DND-41 (cell line): ENCODE results near the gene CEMP1.

ENCODE experiments used
- ATAC-seq: fragments of 200-7000 bp; cut with Tn5 transposase; 3 replicates; pipeline ENCODE4 v1.9.1; 2021; ENCODE audit warnings: low read depth; ENCODE audit not compliant: insufficient read depth
- DNase-seq: peaks from one replicate; pipeline ENCODE4 v3.0.0-alpha.2; 2020
- H2AFZ ChIP-seq: 2 replicates; pipeline ENCODE4 v1.6.0; 2012; ENCODE audit warnings: low read depth, low read length
- H3K27ac ChIP-seq: 2 replicates; pipeline ENCODE4 v1.5.1; 2012; ENCODE audit warnings: low read length, inconsistent platforms
- H3K27me3 ChIP-seq: fragments of 200-600 bp; sonication (generic); 2 replicates; pipeline ENCODE4 v1.6.0; 2012; ENCODE audit warnings: low read length, mild to moderate bottlenecking, inconsistent platforms; ENCODE audit not compliant: insufficient read depth, poor library complexity
- H3K36me3 ChIP-seq: 2 replicates; pipeline ENCODE4 v1.5.1; 2012; ENCODE audit warnings: low read length, inconsistent platforms; ENCODE audit not compliant: insufficient read depth
- H3K4me1 ChIP-seq: 2 replicates; pipeline ENCODE4 v1.5.1; 2012; ENCODE audit warnings: mild to moderate bottlenecking, low read length; ENCODE audit not compliant: insufficient read depth
- H3K4me2 ChIP-seq: 2 replicates; pipeline ENCODE4 v1.6.0; 2012; ENCODE audit warnings: mild to moderate bottlenecking, moderate library complexity, low read length, inconsistent platforms; ENCODE audit not compliant: insufficient read depth
- H3K4me3 ChIP-seq, 2 experiments: fragments of 200-600 bp in 1 of 2; shearing (Covaris generic) in 1 of 2; 2 replicates each; pipeline ENCODE4 v1.5.1; 2012 to 2016; ENCODE audit warnings: inconsistent platforms in 2 of 2, low read length in 2 of 2, mild to moderate bottlenecking in 2 of 2, low read depth in 1 of 2, moderate library complexity in 1 of 2
- H3K79me2 ChIP-seq: 2 replicates; pipeline ENCODE4 v1.6.0; 2012; ENCODE audit warnings: low read length, inconsistent platforms; ENCODE audit not compliant: insufficient read depth
- H3K9ac ChIP-seq: 2 replicates; pipeline ENCODE4 v1.6.0; 2012; ENCODE audit warnings: low read depth, mild to moderate bottlenecking, inconsistent platforms, low read length, moderate library complexity
- H3K9me3 ChIP-seq: 2 replicates; pipeline ENCODE4 v1.5.1; 2012; ENCODE audit warnings: low read length, moderate library complexity, mild to moderate bottlenecking, inconsistent platforms; ENCODE audit not compliant: insufficient read depth, severe bottlenecking
- H4K20me1 ChIP-seq: 2 replicates; pipeline ENCODE4 v1.6.0; 2012; ENCODE audit warnings: low read length; ENCODE audit not compliant: insufficient read depth
- CTCF ChIP-seq: IDR thresholded peaks from 2 replicates; pipeline ENCODE4 v1.5.1; 2012; ENCODE audit warnings: borderline replicate concordance, low read length, moderate library complexity, mild to moderate bottlenecking; ENCODE audit not compliant: poor library complexity, severe bottlenecking; ENCODE audit errors: extremely low read depth
- EZH2 ChIP-seq: IDR thresholded peaks from 3 replicates; pipeline ENCODE4 v1.6.1; 2012; ENCODE audit warnings: borderline replicate concordance, low read depth, mild to moderate bottlenecking, moderate library complexity, low read length, inconsistent platforms; ENCODE audit not compliant: severe bottlenecking

CEMP1 gene

GRCh38 chr16:2527784-2528100 is 3.5 kb downstream of the CEMP1 start:
- H3K27ac ChIP-seq = no peak overlapping the region
- TF ChIP-seq EZH2 = no peak
- TF ChIP-seq CTCF = no peak
- ATAC-seq = no peak
- peaks cover 65% of the 10 kb centered on the region for H3K36me3 ChIP-seq
- DNase-seq = no peak
- no peak overlapping the region for H3K4me2 ChIP-seq
- H3K4me1 ChIP-seq = peaks cover 26% of the 10 kb centered on the region
- H3K27me3 ChIP-seq = no peaks in the 10 kb centered on the region
- H3K9me3 ChIP-seq = no peaks in the 10 kb centered on the region
- H4K20me1 ChIP-seq = peaks cover 17% of the 10 kb centered on the region
- no peak overlapping the region for H2AFZ ChIP-seq
- no peak overlapping the region for H3K4me3 ChIP-seq
- H3K9ac ChIP-seq = no peak overlapping the region
- peaks cover 9% of the 10 kb centered on the region for H3K79me2 ChIP-seq

GRCh38 chr16:2527071-2527783 is 4.0 kb downstream of the CEMP1 start:
- Histone ChIP-seq H3K4me2 (no peak overlapping the region), H4K20me1 (peaks cover 17% of the 10 kb centered on the region), H2AFZ (no peak overlapping the region), H3K79me2 (peaks cover 13% of the 10 kb centered on the region), H3K36me3 (peaks cover 70% of the 10 kb centered on the region), H3K27ac (no peak overlapping the region), H3K4me3 (no peak overlapping the region), H3K9ac (no peak overlapping the region), H3K9me3 (no peaks in the 10 kb centered on the region), H3K27me3 (no peaks in the 10 kb centered on the region), H3K4me1 (peaks cover 21% of the 10 kb centered on the region)
- TF ChIP-seq CTCF (no peak), EZH2 (no peak)
- no peak for DNase-seq
- no peak for ATAC-seq

GRCh38 chr16:2526135-2526534 is 5.1 kb downstream of the CEMP1 start:
- no peak overlapping the region for H3K9ac ChIP-seq

More at GRCh38 chr16:2526135-2526534, 5.1 kb downstream of the CEMP1 start:
- Histone ChIP-seq H3K36me3 (peaks cover 76% of the 10 kb centered on the region), H3K4me1 (peaks cover 21% of the 10 kb centered on the region), H3K9me3 (no peaks in the 10 kb centered on the region), H2AFZ (no peak overlapping the region), H3K4me2 (no peak overlapping the region), H3K4me3 (no peak overlapping the region), H3K27me3 (no peaks in the 10 kb centered on the region), H3K79me2 (peaks cover 21% of the 10 kb centered on the region), H3K27ac (no peak overlapping the region), H4K20me1 (peaks cover 20% of the 10 kb centered on the region)
- ATAC-seq (no peak), DNase-seq (no peak)
- TF ChIP-seq EZH2 (no peak), CTCF (no peak)
